GM10248 (cell line): ENCODE measurements around the gene CDC42BPG.

Experiments
- CTCF ChIA-PET: fragments of 300-600 bp; sonication (Branson Sonifier 250); formaldehyde crosslinking; extraction: SDS; loops from one replicate; lab custom pipeline; 2021; ENCODE audit warnings: antibody characterized with exemption; lab: Yijun Ruan, JAX
- POLR2A ChIA-PET: fragments of 350-650 bp; sonication (Branson Sonifier 250); formaldehyde crosslinking; extraction: SDS; loops from one replicate; lab custom pipeline; 2020; ENCODE audit warnings: antibody characterized with exemption; lab: Yijun Ruan, JAX
- DNase-seq: peaks from one replicate; pipeline ENCODE4 v3.0.0; 2012; ENCODE audit errors: extremely low spot score
- CTCF ChIP-seq: IDR thresholded peaks from 2 replicates; pipeline ENCODE4 v1.5.1; 2012; ENCODE audit warnings: mild to moderate bottlenecking, low read depth; ENCODE audit errors: extremely low read depth, missing control alignments, control extremely low read depth

CDC42BPG gene

GRCh38 chr11:64803158-64803845 is 41.2 kb downstream of the CDC42BPG start, which contains the start of gene MAP4K2:
TSS of gene MAP4K2 (minus strand) at chr11:64803214. CDS start at chr11:64803149, 65 bp downstream.
- CTCF ChIA-PET, result interaction anchor here (0.9 to 8.5 kb wide), 6 partner anchors 10 to 211 kb away, joined by 3 to 49 read pairs (median 4); partner anchors contain the start of gene ARL2
- TF ChIP-seq CTCF, result peak; percentile 20
- POLR2A ChIA-PET, result interaction anchor here (0.9 kb wide), 1 partner anchor 66 kb away, joined by 4 read pairs; no protein-coding TSS in a partner anchor
- peak; percentile 98 for DNase-seq

DNA sequence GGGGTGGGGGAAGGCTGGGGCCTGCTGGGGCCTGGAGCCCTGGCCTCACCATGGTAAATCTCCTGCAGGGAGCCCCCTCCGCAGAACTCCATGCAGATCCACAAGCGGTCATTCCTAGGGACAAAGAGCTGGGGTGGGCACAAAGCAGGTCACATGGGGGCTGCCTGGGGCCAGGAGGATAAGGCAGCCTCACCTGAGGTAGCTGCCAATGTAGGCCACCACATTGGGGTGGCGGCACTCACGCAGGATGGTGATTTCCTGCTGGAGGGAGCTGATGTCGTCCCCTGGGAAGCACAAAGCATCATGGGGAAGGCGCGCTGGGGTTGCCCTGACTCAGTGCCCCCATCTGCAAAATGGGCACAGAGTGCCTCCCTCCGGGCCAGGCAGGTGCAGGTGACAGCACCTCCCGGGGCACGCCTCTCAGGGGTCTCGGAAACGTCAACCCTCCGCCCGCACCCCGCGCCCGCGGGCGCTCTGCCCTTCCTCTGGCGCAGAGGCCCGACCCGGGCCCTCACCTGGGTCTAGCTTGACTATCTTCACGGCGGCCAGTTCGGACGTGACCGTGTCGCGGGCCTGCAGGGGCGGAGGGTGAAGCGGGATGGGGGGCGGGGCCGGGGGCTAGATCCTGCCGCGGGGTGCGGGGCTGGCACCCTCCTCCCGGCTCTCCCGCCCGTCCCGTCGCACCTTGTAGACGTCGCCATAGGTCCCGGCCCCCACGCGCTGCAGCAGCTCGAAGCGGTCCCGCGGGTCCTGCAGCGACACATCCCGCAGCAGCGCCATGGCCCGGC is 41.9 kb downstream of the CDC42BPG start:
- ChIA-PET POLR2A (interaction anchor here (0.6 to 0.9 kb wide), 3 partner anchors 63 to 71 kb away, joined by 3 to 8 read pairs (median 4); no protein-coding TSS in a partner anchor), CTCF (interaction anchor here (0.9 to 8.5 kb wide), 6 partner anchors 9 to 527 kb away, joined by 3 to 49 read pairs (median 4); partner anchors contain the start of gene ARL2)
- no peak for TF ChIP-seq CTCF
- DNase-seq, result peak; percentile 45

- ChIA-PET CTCF (interaction anchor here (0.7 to 8.5 kb wide), 8 partner anchors 8 to 528 kb away, joined by 3 to 49 read pairs (median 3); partner anchors contain the start of gene ARL2), POLR2A (no interaction called here)
- no peak for TF ChIP-seq CTCF
- no peak for DNase-seq
These were observed 42.7 kb downstream of the CDC42BPG start for GRCh38 chr11:64801561-64802369.

DNA sequence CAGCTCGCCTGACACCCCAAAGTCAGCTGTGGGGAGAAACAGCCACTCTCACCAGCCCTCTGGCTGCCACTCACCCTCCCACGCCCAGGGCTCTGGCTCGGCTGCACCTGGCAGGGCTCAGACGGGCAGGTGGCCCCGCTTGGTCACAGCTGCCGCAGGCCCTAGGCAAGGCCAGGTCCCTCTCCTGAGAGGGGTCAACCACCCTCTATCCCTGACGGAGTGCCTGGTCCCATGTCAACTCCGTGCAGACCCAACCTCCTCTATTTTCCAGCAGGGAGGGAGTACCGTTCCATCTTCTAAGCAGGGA is 43.3 kb downstream of the CDC42BPG start:
- ChIA-PET CTCF (interaction anchor here (1.1 to 8.5 kb wide), 5 partner anchors 10 to 47 kb away, joined by 3 to 49 read pairs (median 4); no protein-coding TSS in a partner anchor), POLR2A (no interaction called here)
- TF ChIP-seq CTCF, result no peak
- no peak for DNase-seq

DNA sequence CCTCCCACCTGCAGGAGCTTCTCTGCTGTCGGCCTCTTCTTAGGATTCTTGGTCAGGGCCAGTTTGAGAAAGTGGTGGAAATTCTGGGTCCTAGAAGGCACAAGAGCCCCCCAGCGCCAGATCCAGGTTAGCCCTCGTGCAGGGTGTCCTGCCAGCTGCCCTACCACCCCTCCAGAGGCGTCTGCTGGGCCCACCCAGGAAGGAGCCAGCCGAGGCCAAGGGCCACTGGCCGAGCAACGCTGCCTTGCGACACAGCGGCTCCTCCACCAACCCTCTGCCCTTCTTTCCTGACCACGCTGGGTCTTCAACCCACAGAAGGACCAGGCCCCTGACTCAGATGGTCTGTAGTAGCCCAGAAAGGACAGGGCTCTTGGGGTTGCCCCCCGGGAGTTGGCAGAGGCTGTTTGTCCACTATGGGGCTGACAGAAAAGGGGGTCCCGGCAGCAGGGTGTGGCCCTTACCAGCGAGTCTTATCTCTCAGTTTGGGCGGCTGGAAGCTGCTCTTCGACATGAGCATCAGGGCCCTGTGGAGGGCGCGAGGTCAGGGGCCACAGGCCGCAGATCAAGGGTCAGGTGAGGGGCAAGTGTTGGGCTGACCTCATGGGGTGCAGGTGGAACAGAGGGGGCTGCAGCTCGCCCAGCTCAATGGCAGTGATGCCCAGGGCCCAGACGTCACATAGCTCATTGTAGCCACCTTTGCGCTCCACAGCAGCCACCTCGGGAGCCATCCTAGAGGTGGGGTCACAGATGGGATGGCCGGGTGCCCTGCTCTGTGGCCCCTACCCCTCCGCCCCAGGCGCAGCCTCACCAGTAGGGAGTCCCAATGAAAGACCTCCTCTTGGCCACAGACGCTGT is 43.9 kb downstream of the CDC42BPG start:
- ChIA-PET CTCF (interaction anchor here (1.1 to 8.5 kb wide), 6 partner anchors 9 to 214 kb away, joined by 3 to 49 read pairs (median 4); partner anchors contain the start of gene ARL2), POLR2A (interaction anchor here (0.5 kb wide), 1 partner anchor 16 kb away, joined by 6 read pairs; no protein-coding TSS in a partner anchor)
- no peak for TF ChIP-seq CTCF
- no peak for DNase-seq
